ENCODE measurements around the gene EPB41L2. TPM values are rescaled to one million over a fixed set of nuclear protein-coding genes. Genes with fewer than 3 reads are reported as not detected.
A peak's percentile ranks its signal among the peaks of the same experiment; 100 is the strongest.

The EPB41L2 gene
- total RNA-seq, 1 experiment from 2014 or later = 7.7 TPM

DNA sequence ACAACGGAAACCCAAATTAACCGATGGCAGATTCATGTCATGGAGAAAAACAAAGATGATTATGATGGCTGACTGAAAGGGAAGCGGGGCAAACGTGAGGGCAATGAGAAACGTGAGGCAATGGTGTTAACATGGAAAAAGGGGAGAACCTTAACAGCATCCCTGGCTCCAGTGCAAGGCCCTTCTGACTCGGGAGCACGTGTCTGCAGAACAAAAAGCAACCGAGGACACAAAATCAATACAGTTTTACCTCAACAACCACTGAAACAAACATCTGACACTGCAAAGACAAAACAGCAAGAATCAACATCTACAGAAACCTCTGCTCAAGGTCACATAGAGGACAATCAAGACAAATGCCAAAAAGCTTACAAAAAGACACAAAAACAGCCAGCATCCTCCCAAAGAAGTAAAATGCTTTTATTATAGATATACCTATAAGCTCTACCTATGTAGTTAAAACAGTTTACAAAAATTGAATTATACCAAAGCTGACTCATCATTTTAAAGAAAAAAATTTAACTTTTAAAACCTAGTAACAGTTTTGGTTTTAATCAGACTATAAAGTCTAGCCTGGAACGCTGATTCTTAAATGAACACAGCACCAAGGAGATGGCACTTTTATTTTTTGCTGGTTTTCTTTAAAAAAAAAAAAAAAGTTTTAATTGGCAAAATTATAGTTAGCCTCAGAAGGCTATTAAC, 192.7 kb downstream of the EPB41L2 start:
- DNase-seq (ENCODE audit: low spot score) = no peak

DNA sequence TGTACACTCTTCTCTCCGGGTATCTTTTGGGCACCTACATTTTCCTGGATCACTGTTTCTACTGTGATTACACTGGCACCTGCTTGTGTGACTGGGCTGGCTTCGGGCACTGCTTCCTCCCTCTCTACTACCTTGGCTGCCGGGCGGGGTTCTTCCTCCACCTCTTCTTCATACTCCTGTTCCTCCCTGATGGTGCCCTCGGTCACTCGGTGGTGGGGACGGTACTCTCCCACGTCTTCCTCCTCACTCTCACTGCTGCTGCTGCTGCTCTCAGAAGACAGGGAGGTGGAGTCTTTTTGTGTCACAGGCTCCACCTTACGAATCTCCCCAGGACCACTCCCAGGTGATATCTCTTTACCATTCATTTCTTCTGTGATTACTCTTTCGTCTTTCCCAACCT, 193.4 kb downstream of the EPB41L2 start:
- DNase-seq (ENCODE audit: low spot score) = no peak

DNA sequence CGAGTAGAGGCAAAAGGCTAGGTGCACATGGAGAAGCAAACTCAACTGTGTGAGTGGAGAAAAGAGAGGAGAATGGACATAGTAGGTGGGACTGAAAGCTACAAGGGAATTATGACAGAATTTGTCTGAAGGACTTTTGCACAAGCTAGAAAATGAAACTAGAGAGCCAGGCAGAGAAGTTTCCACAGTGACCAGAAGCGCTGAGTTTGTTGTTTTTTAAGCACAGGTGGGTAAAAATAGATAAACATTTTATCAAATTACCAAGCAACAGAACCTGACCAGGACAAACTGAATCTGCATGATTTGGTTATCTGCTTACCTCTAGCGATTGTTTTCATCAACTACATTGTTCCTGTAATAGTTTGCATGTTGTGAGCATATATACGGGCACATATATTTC, 197.3 kb downstream of the EPB41L2 start:
- DNase-seq (ENCODE audit: low spot score) = no peak

DNA sequence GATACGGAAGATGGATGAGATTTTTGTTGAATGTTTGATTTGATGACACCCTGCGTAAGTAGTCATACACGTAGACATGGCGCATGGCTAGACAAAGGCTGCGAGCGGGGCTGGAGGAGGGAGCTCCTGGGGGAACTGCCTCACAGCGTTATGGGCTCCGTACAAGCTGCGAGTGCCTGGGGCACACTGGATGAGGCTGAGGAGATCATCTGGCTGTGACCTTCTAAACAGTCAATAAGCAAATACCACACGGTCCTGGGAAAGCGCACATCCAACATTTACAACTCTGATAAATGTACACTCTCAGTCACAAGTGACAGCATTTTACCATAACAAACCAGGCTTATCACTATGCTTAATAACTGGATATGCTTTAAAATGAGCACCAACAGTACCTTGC, 198.7 kb downstream of the EPB41L2 start:
- DNase-seq (ENCODE audit: low spot score) = no peak

DNA sequence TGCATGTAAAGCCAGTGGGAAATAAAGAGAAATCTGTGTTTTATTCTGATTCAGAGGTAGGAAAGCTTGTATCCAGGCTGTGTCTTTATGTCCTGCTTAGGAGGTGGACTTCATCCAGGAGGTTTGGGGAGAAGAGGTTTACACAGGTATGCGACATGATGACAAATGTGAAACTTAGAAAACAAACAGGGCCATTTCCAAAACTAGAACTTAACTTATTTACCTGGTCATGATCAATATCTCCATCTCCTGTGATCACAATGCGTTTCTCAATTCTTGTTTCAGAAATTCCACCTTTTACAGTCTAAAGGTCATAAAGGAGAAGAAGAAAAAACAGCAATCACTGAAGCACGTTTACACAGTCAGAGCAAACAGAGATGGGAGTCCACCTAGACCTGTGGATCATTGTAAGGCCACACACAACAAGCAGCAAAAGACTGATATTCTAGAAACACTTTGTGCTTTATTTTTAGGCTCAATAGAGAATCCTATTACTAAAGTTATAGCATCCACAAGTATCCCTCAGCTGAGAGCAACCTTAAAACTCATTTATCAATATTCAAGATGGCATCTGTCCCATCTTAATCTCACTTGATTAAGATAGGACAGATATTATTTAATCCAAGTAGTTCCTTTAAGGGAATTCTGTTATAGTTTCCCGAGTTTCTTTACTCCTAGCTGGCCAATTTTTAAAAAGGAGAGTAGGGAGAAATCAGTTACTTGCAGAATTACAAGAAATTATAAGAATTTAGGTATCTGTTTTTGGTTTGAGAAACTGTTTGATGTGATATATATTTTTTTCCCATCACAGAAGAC, 199.4 kb downstream of the EPB41L2 start:
- DNase-seq (ENCODE audit: low spot score) = no peak

DNA sequence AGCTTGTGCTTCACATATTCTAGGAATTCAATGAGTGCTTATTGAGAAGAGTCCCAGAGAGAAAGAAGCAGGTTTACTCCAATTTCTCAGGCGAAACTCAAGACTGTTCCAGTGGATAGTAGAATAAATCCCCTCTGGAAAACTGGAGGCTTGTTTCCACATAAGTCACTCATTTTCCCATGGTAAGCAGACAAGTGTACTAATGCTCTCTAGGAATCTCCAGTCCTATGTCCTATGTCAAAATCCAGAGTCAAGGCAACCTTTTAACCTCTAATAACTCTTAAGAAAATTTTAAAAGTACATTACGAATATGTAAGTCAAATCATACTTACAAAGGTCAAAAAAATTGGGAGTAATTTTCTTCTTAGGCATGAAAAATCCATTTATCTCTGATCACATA, 200.7 kb downstream of the EPB41L2 start:
- no peak for DNase-seq (ENCODE audit: low spot score)

DNA sequence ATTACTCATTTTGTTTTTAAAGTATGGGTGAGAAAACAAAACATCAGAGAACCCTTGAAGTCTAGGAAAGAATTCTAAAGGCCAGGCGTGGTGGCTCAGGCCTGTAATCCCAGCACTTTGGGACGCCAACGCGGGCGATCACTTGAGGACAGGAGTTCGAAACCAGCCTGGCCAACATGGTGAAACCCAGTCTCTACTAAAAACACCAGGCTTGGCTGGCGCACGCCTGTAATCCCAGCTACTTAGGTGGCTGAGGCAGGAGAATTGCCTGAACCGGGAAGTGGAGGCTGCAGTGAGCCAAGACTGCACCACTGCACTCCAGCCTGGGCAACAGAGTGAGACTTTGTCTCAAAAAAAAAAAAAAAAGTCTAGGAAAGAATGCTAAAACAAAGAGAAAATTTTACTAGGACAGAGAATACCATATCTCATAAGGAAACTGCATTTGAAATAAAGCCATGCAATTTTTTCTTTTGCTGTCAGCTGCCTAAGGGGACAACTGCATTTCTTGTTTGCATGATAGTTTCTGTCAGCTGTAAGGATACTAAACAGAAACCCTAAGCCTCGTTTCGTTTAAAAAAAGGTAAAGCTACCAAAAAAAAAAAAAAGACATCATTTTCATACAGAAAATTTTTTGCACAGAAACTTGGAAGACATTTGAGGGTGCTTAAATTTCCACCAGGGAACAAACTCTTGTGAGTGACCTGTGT, 203.7 kb downstream of the EPB41L2 start:
- no peak for DNase-seq (ENCODE audit: low spot score)

DNA sequence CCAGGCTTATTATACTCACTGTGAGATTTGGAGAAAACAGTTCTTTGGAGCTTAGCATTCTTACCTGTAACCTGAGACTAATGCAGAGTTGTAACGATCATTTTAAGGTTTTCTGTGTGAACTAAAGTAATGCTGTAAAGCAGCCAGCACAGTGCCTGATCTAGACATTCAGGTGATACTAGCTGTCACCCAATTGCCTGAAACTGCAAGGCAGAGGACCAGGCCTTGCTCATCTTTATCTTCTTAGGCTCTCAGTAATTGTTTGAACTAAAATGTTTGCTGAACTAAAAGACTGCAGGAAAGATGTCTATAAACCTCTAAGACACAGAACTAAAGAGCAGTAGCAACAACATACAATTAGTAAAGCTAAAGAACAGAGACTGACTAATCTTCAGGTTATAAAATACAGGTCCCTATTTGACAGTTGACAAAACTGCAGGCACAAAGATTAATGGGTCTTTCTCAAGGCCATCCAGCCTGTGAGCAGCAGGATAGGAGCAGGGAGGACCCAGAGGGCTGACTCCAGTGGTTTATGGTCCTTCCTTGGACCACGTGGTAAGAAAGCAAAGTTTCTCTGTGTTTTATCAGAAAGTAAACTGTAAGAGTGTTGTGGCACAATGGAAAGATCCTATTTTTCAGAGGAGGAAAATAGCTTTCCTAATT, 204.4 kb downstream of the EPB41L2 start:
- DNase-seq (ENCODE audit: low spot score) = no peak

DNA sequence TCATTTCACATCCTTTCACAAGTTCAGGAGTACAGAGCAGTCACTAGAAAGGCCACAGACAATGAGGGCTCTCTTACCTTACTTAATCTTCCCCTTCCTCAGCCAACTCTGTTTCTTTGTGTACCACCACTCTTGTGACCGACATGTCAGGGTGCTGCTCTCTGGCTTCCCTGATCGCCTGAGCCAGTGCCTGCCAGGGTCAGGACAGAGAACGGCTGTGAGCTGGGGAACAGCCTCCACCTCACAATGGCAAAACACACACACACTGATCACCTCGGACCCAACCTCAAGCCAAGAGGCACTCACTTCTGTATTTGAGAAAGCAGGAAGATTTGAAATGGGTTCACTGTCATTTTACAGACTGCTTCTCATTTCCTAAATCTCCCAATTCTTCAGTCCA, 205.0 kb downstream of the EPB41L2 start:
- DNase-seq (ENCODE audit: low spot score) = no peak

DNA sequence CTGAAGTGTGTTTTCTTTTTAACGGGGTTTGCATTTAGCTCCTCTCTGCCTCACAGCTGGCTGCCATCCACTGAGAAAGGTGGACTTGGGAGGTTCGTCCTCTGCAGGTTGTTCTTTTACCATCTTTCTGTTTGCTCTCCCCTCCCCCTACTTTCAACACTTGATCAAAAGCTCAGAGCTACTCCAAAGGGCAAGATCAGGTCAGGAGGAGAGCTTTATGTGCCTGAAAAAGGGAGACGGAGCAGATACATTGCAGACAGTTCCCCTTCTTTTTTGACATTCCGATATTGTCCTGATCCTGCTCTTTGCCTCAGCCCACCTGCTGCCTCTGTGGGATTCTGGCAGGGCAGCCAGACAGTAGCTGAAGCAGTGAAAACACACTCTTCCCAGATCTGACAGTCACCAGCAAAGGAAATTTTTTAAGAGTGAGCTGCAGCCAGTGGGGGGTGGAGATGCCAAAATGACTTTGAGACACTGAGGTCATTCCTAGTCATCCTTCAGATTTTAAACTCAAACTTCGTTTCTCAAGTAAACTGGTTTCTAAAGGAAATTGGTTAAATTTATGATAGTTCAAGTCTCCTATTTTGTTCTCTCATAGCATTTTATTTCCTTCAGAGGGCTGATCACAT, 209.4 kb downstream of the EPB41L2 start:
- no peak for DNase-seq (ENCODE audit: low spot score)

DNA sequence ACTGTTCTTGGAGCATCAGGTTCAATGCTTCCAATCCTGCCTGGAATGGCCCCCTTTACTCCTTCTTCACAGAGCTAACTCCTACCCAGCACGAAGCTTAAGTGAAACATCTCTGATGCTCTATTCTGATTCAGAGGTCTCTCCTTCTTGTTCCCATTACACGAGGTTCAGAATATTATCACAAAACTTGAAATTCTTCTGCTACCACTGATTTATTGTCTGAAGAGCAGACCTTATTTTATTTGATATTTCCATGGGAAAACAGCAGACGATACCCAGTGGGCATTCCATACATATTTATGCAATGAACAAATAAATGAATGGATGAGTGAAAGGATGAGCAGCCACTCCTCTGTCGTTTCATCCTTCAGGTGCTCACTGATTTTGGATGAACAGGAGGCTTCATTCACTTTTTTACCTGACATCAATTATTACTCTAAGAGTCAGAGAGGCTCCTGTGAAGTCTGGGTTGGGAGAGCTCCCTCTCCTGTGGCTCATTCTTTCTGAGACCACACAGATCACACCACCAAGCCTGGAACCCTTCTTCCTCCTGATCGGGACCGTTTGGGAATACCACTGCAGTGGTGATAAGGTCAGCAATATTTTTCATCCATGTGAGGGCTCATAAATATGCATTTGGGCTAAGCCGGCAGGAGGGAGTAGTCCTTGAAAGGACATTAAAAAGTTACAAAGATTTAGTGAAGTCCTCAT, 210.0 kb downstream of the EPB41L2 start:
- no peak for DNase-seq (ENCODE audit: low spot score)

DNA sequence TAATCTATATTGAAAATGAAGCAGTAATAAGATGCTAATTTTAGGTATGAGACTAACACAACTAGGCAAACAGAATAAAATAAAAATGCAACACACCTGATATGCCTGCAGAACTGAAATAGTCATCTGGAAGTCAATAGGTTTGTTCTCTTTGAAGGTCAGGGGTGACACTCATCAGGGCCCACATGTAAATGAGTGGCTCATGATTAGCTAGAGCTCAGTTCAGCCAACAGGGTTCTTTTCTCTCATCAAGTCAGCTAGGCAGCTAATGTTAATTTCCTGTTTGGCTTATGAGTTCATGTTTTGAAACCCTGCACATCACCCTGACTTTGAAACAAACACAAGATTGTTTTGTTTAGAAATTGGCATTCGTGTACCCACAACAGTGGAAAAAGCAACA, 212.0 kb downstream of the EPB41L2 start:
- DNase-seq (ENCODE audit: low spot score) = no peak

DNA sequence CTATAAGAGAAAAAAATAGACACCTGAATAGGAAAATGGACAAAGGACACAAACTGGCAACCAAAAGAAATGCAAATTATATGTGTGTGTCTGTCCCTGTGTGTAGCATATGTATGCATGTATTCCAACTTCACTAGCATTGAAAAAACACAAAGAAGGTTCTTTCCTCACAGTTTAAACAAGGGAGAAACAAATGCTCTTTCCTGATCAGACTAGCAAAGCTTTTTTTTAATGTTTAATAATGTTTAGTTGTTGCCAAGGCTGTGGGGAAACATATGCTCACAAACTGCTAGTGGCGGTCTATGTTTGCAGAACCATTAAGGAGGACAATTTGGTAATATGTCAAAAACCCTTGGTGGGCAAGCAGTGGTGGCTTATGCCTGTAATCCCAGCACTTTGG, 213.5 kb downstream of the EPB41L2 start:
- no peak for DNase-seq (ENCODE audit: low spot score)

DNA sequence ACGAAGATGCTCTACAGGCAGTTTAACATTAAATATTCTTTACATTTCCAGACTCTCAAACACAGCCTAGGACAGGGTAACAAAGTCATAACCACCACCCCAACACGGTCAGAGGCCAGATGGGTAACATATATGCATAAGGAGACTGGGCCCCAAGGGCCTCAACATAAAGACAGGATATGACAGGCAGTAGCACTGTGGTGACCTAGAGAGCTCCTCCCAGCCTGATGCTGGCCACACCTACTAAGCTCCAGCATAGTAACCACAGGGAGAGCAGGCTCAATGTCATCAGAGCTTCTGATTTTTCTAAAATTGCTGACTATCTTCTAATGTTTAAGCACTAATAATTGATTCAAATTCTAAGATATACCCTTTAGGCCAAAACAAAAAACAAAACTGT, 214.1 kb downstream of the EPB41L2 start:
- DNase-seq (ENCODE audit: low spot score) = peak; percentile 6

DNA sequence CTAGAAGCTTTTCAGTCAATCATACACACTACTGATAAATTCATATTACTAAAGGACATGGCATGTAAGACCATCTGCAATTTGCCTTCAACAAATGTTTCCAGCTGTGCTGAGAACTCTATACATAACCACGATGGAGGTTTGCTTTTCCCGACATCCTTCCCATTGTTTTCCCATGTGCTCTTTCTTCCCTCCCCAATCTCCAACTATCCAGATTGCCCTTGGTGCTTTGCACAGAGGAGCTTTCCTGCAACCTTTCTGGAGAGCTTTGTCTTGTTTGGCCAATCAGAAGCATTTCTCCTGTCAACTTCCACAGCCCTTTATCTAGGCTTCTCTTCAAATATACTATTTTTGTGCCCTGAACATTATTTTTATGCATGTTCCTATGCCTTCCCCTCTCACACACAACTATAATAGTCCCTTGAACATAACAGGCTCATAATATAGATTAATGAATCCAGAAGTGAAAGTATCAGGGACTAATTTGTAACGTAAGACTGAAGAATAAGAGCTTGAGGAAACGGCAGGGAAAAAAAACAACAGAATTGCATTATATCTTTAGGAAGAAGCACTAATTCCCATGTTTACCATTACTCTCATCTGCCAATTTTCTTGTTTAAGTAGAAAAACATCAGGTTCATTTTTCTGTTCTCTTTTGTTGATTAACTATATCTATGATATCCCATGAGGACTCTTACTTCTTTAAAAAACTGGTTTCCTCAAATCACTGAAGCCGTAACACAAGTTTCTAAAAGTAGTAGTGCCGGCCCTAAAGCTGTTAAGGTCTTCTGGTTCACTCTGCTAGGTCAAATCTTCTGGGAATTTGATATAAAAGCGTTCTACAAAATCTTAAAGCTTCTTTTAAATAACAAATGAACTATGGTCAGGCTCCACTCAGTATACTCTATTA, 215.8 kb downstream of the EPB41L2 start:
- DNase-seq (ENCODE audit: low spot score) = no peak

DNA sequence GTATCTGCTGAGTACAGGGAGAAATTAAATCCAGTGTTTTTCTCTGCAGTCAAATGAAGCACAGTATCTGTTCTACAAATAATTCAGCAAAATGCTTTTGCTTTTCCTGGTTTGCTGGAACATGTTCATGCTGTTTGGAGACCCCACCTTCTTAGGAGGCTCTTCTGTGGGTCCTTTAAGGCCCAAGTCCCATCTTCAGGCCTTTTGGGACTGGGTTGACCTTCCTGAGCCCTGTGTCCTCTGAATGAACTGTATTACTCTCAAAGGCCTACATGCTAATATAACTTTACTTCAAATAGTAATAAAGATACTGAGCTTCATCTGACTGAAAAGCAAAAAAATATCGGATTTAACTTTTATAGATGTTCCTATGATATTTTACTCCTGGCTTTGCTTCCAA, 216.5 kb downstream of the EPB41L2 start:
- no peak for DNase-seq (ENCODE audit: low spot score)

DNA sequence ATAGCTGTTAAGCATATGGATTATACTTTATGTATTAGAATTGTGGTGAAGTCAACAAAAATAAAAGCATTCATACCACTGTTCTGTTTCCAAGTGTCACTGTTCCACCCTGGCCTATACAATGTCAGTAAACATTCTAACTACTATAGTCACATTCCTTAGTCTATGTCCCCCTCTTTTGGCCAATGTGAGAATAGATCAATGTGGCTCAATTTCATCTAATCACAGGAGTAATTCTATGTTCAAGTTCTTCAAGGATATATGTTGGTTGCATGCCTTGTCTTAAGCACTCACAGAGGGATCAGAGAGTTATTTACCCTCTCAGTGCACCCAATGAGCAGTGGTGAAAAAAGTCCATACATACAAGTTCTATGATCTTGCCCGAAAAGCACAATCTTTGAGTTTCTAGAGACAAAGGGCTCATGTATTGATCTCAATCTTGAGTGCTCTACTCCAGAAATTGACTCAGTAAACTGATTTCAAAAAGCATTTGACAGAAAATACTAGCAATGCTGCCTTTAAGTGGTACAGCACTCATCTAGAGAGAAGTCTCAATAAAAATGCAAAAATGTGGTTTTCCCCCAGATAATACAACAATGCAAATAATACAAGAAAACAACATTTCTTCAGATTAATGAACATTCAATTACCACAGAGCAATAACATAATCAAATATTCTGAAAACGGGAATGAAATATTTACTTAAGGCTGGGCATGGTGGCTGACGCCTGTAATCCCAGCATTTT, 219.3 kb downstream of the EPB41L2 start:
- DNase-seq (ENCODE audit: low spot score) = peak; percentile 28

DNA sequence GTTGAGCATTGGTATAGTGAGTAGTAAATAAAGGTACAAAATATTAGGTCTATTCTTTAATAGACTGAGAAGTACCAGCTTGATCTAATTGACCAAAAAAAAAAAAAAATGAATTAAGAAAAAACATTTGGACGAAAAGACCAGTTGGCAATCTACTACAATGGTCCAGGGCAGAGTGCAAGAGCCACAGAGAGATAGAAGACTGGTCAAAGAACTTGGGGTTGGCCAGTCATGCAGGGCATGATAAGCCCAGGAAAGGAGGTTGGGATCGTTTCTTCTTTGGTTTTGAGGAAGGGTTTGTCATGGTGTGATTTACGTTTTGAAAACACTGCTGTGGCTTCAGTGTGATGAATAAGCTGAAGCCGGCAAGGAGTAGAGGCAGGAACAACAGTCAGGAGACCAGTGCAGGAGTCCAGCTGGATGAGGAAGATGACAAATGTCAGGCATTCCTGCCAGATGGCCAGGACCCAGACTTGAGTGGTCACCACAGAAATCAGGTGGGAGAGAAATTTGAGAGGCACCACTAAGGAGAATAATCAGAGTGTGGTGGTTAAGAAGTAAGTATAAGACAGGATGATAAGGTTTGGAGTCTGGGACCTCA, 221.8 kb downstream of the EPB41L2 start:
- no peak for DNase-seq (ENCODE audit: low spot score)

DNA sequence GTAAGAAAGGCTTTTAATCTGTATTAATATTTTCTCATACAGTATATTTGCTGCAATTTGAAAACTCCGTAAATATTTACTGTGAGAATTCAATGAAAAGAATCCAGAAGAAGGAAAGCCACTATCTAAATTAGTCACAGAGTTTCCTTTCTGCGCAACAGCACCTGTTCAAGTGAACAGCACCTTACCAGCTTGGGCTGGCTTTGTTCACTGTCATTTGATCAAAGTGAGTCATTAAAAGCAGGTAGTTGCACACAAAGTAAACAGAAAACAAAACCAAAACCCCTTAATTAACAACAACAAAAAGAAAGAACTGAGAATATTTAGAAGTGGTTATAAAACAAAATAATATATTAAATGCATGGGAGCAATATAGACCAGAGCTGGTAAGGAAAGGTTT, 223.0 kb downstream of the EPB41L2 start:
- DNase-seq (ENCODE audit: low spot score) = no peak
